GM23338 (cell line): Measurements from ENCODE around the gene PCDHGA11.

Experiments used
- CREB1 ChIP-seq: fragments of 250-450 bp; sonication (Bioruptor Pico); IDR thresholded peaks from 2 replicates; pipeline ENCODE4 v1.5.0; 2020; ENCODE audit warnings: low read depth, mild to moderate bottlenecking, moderate library complexity
- ETS1 ChIP-seq: IDR thresholded peaks from 2 replicates; pipeline ENCODE4 v1.6.1; 2016; ENCODE audit warnings: antibody characterized with exemption
- EZH2 ChIP-seq: fragments of 200-600 bp; sonication (generic); IDR thresholded peaks from one replicate; pipeline ENCODE4 v1.8.0; 2017; ENCODE audit warnings: antibody characterized with exemption, mild to moderate bottlenecking, low read depth; ENCODE audit not compliant: unreplicated experiment
- EZH2phosphoT487 ChIP-seq: fragments of 200-600 bp; sonication (generic); IDR thresholded peaks from one replicate; pipeline ENCODE4 v1.8.1; 2018; ENCODE audit warnings: antibody characterized with exemption; ENCODE audit not compliant: unreplicated experiment
- JUNB ChIP-seq: IDR thresholded peaks from one replicate; pipeline ENCODE4 v1.6.1; 2016; ENCODE audit warnings: antibody characterized with exemption; ENCODE audit not compliant: unreplicated experiment
- NANOG ChIP-seq: IDR thresholded peaks from 2 replicates; pipeline ENCODE4 v1.6.1; 2016; ENCODE audit warnings: antibody characterized with exemption, borderline replicate concordance
- POLR2AphosphoS5 ChIP-seq: IDR thresholded peaks from 2 replicates; pipeline ENCODE4 v1.6.1; 2016; ENCODE audit warnings: antibody characterized with exemption, low read depth
- STAT1 ChIP-seq: IDR thresholded peaks from one replicate; pipeline ENCODE4 v1.6.1; 2016; ENCODE audit warnings: antibody characterized with exemption; ENCODE audit not compliant: unreplicated experiment
- ZNF114 ChIP-seq: fragments of 250-450 bp; sonication (Bioruptor Pico); IDR thresholded peaks from 2 replicates; pipeline ENCODE4 v1.5.0; 2020; ENCODE audit warnings: mild to moderate bottlenecking, moderate library complexity
- ZNF331 ChIP-seq: fragments of 250-450 bp; sonication (Bioruptor Pico); IDR thresholded peaks from 2 replicates; pipeline ENCODE4 v1.5.0; 2020; ENCODE audit warnings: low read depth, mild to moderate bottlenecking, moderate library complexity
- ZNF462 ChIP-seq: fragments of 250-450 bp; sonication (Bioruptor Pico); IDR thresholded peaks from 2 replicates; pipeline ENCODE4 v1.5.0; 2020; ENCODE audit warnings: mild to moderate bottlenecking, moderate library complexity
- TF ChIP-seq, protein P1 (sequence below), 2 experiments: fragments of 200-600 bp in 1 of 2; sonication (generic) in 1 of 2; conservative IDR thresholded peaks; 2 replicates each; pipeline versions ENCODE4 v1.5.1 to v1.6.1; 2016 to 2017; ENCODE audit warnings: antibody characterized with exemption in 2 of 2, low read depth in 2 of 2, mild to moderate bottlenecking in 2 of 2, moderate library complexity in 1 of 2
- TF ChIP-seq, protein P2 (sequence below): IDR thresholded peaks from one replicate; pipeline ENCODE4 v1.6.1; 2018; ENCODE audit warnings: antibody characterized with exemption; ENCODE audit not compliant: unreplicated experiment

DNA sequence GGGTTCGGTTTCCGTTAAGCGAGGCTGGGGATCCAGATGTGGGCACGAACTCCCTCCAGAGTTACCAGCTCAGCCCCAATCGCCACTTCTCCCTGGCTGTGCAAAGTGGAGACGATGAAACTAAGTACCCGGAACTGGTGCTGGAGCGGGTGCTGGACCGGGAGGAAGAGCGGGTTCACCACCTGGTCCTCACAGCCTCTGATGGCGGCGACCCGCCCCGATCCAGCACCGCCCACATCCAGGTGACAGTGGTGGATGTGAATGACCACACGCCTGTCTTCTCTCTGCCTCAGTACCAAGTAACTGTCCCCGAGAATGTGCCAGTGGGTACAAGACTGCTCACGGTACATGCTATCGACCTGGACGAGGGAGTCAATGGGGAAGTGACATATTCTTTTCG is 37.5 kb upstream of the PCDHGA11 start:
- TF ChIP-seq, protein P1, sequence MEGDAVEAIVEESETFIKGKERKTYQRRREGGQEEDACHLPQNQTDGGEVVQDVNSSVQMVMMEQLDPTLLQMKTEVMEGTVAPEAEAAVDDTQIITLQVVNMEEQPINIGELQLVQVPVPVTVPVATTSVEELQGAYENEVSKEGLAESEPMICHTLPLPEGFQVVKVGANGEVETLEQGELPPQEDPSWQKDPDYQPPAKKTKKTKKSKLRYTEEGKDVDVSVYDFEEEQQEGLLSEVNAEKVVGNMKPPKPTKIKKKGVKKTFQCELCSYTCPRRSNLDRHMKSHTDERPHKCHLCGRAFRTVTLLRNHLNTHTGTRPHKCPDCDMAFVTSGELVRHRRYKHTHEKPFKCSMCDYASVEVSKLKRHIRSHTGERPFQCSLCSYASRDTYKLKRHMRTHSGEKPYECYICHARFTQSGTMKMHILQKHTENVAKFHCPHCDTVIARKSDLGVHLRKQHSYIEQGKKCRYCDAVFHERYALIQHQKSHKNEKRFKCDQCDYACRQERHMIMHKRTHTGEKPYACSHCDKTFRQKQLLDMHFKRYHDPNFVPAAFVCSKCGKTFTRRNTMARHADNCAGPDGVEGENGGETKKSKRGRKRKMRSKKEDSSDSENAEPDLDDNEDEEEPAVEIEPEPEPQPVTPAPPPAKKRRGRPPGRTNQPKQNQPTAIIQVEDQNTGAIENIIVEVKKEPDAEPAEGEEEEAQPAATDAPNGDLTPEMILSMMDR (conservative IDR thresholded peaks at IDR 0.05; ENCODE audit: low read depth in 2 of 2) = no peak
- TF ChIP-seq EZH2 = no peak
- no peak for TF ChIP-seq POLR2AphosphoS5
- TF ChIP-seq, protein P2, sequence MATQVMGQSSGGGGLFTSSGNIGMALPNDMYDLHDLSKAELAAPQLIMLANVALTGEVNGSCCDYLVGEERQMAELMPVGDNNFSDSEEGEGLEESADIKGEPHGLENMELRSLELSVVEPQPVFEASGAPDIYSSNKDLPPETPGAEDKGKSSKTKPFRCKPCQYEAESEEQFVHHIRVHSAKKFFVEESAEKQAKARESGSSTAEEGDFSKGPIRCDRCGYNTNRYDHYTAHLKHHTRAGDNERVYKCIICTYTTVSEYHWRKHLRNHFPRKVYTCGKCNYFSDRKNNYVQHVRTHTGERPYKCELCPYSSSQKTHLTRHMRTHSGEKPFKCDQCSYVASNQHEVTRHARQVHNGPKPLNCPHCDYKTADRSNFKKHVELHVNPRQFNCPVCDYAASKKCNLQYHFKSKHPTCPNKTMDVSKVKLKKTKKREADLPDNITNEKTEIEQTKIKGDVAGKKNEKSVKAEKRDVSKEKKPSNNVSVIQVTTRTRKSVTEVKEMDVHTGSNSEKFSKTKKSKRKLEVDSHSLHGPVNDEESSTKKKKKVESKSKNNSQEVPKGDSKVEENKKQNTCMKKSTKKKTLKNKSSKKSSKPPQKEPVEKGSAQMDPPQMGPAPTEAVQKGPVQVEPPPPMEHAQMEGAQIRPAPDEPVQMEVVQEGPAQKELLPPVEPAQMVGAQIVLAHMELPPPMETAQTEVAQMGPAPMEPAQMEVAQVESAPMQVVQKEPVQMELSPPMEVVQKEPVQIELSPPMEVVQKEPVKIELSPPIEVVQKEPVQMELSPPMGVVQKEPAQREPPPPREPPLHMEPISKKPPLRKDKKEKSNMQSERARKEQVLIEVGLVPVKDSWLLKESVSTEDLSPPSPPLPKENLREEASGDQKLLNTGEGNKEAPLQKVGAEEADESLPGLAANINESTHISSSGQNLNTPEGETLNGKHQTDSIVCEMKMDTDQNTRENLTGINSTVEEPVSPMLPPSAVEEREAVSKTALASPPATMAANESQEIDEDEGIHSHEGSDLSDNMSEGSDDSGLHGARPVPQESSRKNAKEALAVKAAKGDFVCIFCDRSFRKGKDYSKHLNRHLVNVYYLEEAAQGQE = no peak
- no peak for TF ChIP-seq NANOG
- TF ChIP-seq CREB1 (CRISPR knock-in tag) = no peak
- no peak for TF ChIP-seq JUNB
- no peak for TF ChIP-seq STAT1
- no peak for TF ChIP-seq EZH2phosphoT487
- TF ChIP-seq ZNF331 (CRISPR knock-in tag) = no peak
- TF ChIP-seq ETS1 = no peak
- no peak for TF ChIP-seq ZNF462 (CRISPR knock-in tag)
- no peak for TF ChIP-seq ZNF114 (CRISPR knock-in tag)
